Measurements from ENCODE around the gene SEMA5A.

Gene SEMA5A

DNA sequence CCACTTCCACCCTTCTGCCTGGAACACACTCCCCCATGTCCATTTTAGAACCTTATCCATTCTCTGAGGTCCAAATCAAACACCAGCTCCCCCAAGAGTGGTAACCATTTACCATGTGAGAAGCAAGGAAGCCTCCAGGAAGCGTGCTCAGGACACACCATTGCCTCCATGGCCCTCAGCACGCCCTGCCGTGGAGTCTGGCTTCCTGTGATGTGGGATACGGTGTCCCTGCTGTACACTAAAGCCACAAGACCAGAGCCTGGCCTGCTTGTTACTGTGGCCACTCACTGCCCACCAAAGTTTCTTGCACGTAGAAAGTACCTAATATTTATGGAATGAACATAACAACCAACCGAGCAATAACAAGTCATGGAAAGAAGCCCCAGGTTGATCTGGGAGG, 151.7 kb downstream of the SEMA5A start:
- no peak for DNase-seq

GRCh38 chr5:9392625-9393024, 153.2 kb downstream of the SEMA5A start:
- no peak for DNase-seq

DNA sequence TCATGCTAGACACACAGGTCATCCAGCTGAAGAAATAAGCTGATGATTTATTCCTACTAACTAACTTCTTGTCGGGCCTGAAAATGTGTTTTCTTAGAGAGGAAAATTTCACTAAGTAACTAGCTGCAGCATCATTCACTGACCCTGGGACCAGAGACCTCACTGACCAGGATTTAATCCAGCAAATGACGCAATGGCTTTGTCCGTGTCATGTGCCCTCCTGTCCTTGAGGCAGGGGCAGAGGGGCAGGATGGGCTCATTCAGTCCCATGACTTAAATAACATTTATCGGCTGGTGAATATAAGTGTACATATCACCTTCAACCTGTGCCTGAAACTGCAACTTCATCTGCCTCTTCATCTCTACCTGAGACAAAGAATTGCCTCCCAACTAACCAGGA, 154.8 kb downstream of the SEMA5A start:
- no peak for DNase-seq

DNA sequence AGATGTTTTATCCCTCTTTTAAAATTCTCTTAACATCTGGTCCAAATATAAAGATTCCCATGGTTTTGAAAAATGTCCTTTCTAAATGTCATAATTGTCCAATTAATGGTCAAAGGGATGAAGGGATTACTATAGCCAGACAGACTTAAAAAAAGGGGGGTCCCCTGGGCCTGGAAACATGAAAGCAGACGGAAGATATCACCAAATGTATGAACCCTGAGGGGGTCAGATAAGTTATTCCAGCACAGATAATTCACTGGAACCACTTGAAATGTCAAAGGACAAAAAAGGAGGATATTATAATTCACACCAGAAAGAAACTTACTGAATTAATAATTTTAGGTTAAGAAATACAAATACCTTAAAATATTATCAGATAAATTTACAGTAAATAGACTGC, 155.8 kb downstream of the SEMA5A start:
- DNase-seq: no peak

DNA sequence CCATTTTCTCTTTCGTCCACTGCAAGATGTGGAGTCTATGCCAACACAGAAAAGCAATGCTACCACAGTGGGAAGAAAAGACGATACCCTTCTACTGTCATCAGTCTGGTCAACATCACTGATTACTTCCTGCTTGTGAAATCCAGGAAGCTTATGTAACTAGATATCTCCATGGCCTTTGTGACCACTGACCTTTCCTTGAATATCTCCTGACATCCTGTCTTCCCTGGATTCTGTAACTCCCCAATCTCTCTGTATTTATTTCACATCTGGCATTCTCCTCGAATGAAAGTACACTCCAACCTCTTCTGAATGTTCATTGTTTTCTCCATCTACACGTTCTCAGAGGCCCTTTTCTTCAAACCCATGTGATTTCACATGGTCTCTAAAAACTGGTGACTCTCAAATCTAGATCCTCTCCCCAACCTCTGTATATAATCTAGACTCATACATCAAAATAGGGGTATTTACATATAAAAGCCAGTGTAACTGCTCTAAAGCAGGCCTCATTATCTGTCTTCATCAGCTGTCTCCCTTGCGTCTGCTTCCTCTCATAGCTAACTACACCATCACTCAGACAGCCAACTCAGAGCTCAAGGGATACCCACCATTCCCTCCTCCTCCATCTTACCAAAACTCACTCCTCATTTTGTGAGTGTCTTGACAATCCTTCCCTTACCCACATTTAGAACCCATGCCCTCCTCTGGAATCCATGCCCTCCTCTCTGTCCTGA, 156.8 kb downstream of the SEMA5A start:
- no peak for DNase-seq

GRCh38 chr5:9387879-9388278, 158.0 kb downstream of the SEMA5A start:
- DNase-seq: no peak

DNA sequence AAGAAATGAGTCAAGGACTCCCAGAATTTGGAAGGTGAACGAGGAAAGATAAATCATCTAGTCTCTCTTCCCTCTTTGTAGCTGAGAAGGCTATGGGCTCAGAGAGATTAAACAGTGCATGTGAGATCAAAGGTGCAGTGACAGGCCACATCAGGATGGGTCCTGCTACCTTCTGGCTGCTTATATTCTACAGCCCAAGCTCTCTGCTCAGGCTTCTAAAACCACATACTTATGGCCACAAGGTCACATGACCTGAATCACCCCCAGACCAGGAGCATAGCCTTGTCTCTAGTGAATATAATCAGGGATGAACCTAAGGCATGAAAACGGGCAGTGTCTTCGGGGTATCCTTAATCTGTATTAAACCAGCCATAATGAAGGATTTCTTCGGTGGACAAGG, 158.9 kb downstream of the SEMA5A start:
- no peak for DNase-seq

DNA sequence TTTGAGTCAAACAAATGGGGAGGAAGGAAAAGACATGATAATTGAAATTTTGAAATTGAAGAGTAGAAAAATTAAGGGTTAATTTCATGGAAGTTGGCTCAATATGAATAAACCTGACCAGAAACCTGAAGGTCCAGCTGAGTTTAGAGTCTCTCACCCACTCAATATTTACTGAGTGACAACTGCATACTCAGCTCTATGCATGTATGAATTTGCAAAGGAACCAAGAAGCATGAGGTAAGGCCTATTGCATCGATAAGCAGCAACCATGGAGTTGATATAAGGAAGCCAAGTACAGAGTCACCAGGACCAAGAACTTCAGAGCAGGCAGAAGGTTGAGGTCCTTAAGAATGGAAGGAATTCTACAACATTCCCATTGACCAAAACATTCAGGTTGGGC, 163.4 kb downstream of the SEMA5A start:
- DNase-seq: no peak

GRCh38 chr5:9381464-9381863, 164.4 kb downstream of the SEMA5A start:
- DNase-seq: no peak

DNA sequence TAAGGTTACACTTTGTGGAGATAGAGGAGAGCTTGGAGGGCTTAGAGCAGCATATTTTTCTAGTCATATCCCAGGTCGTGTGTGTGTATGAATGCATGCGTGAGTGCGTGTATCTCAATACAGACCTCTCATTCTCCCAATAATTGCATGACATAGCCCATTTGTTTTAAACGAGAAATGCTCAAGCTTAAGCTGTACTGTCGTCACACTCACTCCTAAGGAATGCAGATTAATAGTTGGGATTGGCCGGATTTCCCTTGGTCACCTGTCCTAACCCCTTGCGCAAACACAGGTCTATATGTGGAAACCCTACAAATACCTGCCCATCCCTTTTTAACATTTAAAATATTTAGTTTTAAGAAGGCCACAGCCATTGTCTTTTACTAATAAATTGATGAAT, 165.8 kb downstream of the SEMA5A start:
- no peak for DNase-seq

- DNase-seq: no peak
These were observed 169.3 kb downstream of the SEMA5A start for GRCh38 chr5:9376363-9377117.

DNA sequence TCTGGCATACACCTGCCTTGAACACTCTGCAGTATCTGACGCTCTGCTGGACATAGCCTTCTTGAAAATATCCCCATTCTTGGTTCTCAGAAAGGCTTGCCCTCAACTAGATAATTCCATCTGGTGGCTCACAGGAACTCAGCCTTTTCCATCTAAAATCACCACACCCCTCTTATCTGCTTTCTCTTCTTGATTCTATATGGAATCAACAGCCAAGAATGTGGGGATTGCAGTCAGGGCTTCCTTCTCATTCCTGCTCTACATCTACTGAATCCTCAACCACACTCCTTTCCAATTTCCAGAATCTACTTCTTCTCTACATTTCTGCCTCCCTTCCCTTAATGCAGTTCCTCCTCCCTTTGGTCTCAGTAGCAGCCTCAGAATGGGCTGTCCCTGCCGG, 170.1 kb downstream of the SEMA5A start:
- DNase-seq: no peak

- DNase-seq: no peak
These were observed 171.8 kb downstream of the SEMA5A start for GRCh38 chr5:9374025-9374424.

GRCh38 chr5:9373571-9373970, 172.3 kb downstream of the SEMA5A start:
- DNase-seq: no peak

DNA sequence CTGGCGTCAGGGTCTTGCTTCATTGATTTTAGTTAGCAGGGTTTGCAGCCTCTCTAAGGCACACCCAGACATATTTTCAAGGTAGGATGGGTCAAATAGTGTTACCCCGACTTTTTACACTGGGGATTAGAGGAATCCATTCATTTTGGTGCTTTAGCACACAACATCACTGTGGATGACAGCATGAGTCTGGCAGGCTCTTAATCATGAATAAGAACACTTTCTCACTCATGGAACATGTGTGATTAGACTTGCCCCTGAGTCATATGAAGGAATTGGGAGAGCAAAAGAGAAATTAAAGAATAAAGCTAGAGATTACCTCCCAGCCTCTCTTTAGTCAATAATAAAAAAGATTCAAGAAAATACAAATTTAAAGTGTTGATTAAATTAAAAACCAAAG, 175.6 kb downstream of the SEMA5A start:
- no peak for DNase-seq

- DNase-seq: no peak
These were observed 180.4 kb downstream of the SEMA5A start for GRCh38 chr5:9365512-9365911.

DNA sequence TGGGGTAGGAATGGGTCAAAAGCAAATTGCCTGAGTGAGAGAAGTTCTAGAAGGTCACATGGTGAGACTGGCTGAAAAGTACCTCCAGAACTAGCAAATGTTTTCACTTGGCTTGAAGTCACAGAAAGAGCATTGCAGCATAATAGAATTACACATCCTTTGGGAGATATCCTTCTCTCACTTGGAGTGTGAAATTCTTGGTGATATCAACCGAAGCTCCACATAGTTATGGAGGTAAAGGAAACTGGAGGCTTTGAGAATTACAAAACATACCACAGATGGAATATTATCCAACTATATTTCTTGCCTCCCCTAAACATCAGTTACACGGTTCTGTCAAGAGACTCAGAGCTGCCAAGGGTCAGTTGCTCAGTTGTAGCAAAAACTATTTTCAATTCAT, 182.4 kb downstream of the SEMA5A start:
- DNase-seq: no peak

- DNase-seq: no peak
These were observed 182.8 kb downstream of the SEMA5A start for GRCh38 chr5:9363026-9363425.

DNA sequence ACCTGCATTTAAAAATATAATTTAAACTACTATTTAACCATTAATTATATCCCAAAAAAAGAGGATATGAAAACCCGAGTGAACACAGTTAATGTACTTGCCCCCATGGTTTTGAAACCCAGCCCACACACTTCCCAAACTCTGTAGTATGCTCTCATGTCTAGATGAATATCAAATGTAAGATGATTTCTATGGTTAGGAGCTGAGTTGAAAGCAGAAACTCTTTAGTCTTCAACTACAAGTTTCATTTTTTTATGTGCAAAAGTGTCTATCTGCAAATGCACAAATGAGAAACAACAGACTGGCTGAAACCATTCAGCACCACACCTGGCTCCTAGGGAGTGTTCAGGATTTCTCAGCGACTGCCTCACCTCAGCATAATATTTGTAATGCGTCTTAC, 183.3 kb downstream of the SEMA5A start:
- DNase-seq: no peak

- peak; percentile 1 to 3 for DNase-seq
These were observed 184.0 kb downstream of the SEMA5A start for GRCh38 chr5:9361835-9362234.

- DNase-seq: no peak
These were observed 186.8 kb downstream of the SEMA5A start for GRCh38 chr5:9358961-9359685.

DNA sequence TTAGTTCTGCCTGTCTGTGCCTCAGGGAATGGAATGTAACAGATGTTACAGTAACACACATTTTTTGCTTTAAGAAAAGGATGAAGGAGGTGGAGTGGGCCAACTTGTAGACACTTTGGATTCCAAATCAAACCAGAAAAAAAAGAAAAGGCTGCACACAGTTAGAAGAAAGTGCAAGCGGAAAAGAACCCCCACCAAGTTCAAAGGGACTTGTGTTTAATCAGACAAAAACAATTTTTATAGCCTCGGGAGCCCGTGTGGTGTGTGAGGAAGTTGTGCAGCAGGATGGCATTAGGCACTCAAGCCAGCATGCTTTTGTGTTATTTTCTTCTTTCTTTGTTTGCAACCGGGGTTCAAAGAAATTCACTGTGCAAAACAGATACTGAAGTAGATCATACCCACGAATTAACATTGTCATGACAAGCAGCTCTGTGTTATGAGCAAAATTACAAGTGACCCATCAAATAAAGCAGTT, 189.5 kb downstream of the SEMA5A start:
- DNase-seq: no peak

DNA sequence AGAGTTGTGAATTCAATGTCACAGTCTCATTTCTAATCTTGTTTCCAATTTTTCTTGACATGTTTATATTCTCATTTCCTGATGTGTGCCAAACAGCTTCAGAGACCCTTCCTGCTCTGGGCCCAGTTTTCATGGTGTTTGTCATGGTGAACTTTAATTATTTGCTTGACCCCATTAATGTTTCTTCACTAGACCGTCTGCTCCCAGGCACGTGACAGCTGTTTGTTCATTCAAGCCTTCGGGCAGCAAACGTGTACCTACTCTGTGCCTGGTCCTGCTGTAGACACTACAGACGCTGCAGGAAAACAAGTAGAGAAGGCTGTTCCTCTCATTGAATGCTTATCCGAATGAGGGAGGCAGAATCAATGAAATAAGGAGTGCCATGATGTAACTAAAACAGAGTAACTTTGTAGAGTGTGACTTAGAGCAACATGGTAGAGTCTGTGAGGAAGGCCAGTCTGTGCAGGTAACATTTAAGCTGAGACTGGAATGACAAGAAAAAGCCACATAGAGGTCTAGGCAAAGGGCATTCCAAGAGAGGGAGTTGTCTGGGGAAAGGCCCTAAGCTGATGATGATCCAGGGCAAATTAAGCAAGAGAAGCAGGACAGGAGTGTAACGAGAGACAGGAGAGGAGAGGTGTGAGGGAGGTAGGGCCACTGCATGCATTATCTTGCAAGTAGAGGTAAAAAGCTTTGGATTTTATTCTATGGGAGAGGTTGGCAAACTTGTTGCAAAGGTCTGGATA, 191.4 kb downstream of the SEMA5A start:
- DNase-seq: no peak
